CD4-positive, alpha-beta T cell treated with Interleukin-17A for 1 hour (primary cell): Measurements from ENCODE around the gene ORC1.
"Not testable (repeated sequence)": the region's sequence is repeated elsewhere in the genome, so short reads cannot be mapped to it uniquely, and the experiment has no call there.

ENCODE experiments used
- DNase-seq: peaks from one replicate; pipeline ENCODE4 v3.0.0-alpha.2; 2020

The ORC1 gene

GRCh38 chr1:52385376-52385775 is 18.8 kb downstream of the ORC1 start:
- DNase-seq, result no peak

GRCh38 chr1:52369851-52370250 is 34.4 kb downstream of the ORC1 start:
- not testable (repeated sequence) for DNase-seq

DNA sequence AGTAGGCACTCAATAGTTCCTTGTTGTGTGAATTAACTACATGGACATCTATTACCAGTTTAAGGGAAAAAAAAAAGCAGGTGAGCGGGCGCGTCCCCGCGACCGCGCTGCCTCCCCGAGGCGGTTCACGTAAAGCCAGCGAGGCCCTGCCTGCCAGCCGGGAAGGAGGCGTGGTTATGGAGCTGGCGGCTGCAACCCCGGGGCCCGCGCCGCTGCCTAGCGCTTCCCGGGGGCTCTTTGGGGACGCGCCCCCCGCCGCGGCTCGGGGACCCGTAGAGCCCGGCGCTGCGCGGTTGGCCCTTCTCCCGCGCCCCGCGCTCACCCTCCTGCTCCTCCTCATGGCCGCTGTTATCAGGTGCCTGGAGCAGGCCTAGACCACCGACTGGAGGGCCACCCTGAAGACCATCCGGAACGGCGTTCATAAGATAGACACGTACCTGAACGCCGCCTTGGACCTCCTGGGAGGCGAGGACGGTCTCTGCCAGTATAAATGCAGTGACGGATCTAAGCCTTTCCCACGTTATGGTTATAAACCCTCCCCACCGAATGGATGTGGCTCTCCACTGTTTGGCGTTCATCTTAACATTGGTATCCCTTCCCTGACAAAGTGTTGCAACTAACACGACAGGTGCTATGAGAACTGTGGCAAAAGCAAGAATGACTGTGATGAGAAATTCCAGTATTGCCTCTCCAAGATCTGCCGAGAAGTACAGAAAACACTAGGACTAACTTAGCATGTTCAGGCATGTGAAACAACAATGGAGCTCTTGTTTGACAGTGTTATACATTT is 35.6 kb downstream of the ORC1 start:
- peak; percentile 61 for DNase-seq

GRCh38 chr1:52367272-52367671 is 37.0 kb downstream of the ORC1 start:
- no peak for DNase-seq

- no peak for DNase-seq
Observed at GRCh38 chr1:52366517-52366827, 37.8 kb downstream of the ORC1 start.

- peak; percentile 99 for DNase-seq
Observed at GRCh38 chr1:52365746-52366516, 38.3 kb downstream of the ORC1 start, which contains the start of gene CC2D1B. TSS of gene CC2D1B (minus strand) at chr1:52366205. CDS start at chr1:52364620, 1,585 bp downstream.

- DNase-seq, result no peak
Observed at GRCh38 chr1:52365071-52365745, 39.0 kb downstream of the ORC1 start.

- DNase-seq, result peak; percentile 8
Observed at GRCh38 chr1:52364235-52364839, 39.9 kb downstream of the ORC1 start.

- no peak for DNase-seq
Observed at GRCh38 chr1:52360595-52360968, 43.6 kb downstream of the ORC1 start.

DNA sequence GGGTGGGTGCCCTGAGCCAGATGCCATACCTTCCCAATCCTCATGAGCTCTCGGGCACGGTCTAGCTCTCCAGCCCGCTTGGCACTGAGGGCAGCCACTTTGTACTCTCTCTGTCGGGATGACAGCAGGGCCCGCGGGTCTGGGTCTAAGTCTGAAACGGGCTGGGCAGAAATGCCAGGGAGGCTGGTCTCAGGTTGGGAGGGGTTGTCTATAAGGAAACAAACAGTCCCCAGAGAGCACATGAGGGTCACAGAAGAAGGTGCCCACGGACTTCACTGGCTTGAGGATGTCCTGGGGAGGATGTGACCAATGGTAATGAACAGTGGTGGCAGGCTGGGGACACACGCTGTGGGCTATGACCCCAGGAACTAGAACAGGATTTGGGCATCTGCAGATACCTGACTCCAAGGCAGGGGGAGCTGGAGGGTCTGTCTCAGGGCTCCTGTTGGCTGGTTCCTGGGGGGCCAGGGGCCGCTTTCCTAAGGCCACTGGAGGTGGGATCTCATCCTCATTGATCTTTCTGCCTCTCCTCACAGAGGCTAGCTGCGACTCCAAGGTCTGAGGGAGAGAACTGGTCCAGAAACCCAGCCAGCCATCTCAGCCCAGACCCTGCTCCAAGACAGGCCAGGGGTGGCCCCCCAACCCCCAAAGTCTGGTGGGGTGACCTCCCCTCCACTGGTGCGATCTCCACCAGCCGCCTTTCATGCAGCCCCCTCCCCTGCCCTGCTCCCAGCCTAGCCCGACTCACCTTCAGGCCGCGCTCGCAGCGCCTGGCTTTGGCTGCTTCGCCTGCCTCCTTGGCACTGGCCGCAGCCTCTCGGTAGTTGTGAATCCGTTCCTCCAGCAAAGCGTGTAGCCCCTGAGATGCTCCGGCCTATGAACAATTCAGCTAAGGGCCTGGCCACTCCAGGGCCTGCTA is 44.3 kb downstream of the ORC1 start:
- no peak for DNase-seq

DNA sequence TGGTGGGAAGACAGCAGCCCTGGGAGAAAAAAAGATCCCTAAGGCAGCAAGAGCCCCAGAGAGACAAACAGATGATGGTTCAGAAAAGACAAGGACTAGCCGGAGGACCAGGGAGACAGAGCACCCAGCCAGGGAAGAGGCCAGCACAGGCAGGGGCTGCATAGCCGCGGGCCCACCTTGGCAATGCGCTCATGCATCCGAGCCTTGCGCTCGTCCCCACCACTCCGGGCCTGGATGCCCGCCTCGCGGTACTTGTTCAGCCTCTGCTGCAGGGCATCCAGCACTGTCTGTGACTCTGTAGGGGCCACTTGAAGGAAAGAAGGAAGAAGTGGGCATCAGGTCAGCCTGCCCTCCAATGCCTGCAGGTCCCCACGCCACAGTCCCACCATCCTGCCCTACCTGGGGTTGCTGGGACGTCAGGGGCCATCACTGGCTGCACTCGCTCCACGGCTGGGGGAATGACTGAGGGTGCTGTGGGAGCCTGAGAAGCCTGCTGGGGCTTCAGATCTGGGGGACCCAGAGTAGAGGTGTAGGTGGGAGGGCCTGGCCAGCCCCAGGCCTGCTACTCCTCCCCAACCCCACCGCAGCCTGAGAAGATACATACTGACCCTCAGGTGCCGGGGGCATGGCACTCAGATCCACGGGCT is 45.2 kb downstream of the ORC1 start:
- no peak for DNase-seq

DNA sequence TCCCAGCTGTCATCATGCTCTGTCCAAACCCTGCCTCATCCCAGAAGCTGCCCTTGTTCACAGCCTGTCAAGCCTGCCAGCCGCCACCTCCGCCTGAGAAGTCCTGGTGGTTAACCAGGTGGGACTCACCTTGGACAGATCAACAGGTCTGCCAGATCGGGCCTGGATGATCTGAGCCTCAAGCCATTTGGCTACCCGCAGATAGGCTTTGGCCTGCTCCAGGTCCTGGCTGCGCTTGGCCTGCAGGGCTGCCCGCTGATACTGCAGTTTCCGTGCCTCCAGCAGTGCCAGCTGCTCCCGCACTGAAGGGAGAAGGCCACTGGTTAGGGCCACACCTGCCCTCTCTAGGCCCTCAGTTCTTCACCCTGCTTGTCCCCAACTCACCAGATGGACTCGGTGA is 46.8 kb downstream of the ORC1 start:
- no peak for DNase-seq

DNA sequence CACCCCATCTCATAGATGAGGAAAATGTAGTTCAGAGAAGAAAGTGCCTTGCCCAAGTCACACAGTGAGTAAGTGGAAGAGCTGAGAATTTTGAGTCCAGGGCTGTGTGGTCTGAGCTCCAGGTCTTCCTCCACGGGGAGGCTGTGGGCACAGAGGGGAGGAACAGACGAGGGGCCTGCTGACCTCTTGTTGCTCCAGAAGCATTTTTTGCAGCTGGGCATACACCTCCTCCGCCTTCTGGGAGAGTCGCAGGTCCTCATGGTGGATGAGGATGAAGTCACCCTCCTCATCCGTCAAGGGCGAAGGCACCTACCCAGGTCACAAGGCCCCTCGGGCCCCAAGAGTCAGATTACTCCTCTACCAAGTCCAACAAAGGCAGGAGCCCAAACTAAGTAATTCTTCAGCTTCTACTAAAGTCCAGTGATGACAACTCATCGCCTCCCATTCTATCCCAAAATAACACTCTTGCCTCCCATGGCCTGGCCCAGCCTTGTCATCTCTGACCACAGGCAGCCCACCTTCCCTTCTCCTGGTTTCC is 47.3 kb downstream of the ORC1 start:
- DNase-seq, result no peak

DNA sequence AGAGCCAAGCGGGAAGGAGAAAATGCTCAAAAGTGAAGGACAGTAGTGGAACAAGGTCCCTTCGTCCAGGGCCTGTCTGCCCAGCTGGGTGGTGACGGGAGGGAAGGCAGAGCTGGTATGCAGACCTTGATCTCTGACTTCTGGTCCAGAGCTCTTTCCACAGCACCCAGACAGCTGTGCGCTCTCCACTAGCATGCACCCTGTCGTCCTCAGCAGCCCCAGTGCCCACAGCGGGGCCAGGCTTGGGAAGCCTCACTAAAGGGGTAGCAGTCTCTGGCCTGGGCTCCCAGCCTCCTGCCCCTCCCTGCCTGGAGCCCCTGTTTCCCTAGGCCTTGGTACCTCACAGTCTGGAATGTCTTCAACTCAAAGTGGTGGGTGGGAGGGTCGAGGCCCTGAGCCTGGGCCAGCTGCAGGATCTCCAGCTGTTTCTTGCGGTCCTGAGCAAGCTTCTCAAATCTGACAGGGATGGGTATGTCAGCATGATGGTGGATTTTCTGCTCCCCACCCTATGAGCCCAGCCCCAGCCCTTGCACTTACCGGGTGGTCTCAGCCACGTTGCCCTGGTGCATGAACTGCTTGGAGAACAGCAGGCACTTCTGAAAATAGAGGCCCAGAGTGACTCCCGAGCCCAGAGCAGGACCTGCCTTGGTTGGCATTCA is 48.2 kb downstream of the ORC1 start:
- no peak for DNase-seq

- no peak for DNase-seq
Observed at GRCh38 chr1:52355436-52355835, 48.8 kb downstream of the ORC1 start.

DNA sequence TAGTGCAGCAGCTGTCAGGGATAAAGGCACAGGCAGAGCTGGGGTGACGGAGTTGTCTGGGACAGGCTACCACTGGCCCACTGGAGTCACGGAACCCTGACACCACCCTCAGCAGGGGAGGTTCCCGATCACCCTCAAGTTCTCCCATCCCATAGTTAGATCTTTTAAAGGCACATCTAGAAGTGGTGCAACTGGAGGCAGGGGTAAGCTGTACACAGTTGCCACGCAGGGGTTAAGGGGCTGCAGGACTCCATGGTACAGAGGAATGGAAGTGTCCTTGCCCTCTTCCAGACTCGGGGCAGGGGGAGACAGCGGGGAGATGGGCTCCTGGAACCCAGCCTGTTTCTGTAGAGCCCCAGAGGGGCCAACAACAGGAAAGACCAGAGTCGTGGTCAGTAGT is 51.5 kb downstream of the ORC1 start:
- DNase-seq, result no peak

DNA sequence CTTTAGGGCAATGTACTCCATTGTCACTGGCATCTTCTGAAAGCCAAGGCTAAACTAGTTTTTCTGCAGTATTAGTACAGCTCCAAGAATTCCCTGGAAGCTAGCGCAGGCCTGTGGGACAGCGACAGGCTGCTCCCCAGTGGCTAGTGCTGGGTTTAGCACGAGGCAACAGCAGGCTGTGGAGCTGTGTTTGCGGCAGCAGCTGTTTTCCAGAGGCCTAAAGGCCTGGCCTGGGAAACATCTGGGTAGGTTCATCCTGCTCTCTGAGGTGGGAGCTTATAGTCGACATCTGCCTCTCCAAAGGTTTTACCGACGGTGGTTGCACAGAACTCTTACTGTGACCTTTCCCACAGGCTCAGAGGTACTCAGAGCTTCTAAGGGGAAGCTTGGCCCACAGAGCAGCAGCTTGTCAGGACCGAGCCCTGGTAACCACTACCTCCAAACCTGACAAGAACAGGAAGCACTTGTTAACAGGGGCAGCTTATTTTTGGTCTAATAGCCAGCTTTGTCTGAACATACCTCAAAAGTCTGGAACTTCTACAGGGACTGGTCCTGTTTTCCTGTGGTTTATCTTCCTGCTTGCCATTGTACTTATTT is 55.4 kb downstream of the ORC1 start:
- DNase-seq, result no peak

- no peak for DNase-seq
Observed at GRCh38 chr1:52346653-52347052, 57.6 kb downstream of the ORC1 start.

DNA sequence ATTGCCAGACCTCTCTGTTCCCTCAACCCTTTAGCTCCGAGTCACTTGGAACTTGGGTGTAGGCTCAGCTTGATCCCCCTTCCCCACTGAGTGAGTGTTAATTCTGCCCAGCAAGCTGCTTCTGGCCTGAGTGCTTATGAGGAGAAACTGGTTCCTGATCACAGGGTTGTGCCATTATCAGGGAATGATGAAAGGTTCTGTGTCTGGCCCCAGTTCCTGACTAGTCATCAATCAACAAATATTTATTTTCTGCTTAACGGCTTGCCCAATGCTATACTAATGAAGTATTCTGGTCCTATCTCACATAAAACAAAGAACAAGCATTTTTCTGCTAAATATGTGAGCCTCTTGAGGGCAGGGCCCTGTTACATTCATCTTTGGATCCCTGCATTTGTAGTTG is 59.0 kb downstream of the ORC1 start:
- no peak for DNase-seq

DNA sequence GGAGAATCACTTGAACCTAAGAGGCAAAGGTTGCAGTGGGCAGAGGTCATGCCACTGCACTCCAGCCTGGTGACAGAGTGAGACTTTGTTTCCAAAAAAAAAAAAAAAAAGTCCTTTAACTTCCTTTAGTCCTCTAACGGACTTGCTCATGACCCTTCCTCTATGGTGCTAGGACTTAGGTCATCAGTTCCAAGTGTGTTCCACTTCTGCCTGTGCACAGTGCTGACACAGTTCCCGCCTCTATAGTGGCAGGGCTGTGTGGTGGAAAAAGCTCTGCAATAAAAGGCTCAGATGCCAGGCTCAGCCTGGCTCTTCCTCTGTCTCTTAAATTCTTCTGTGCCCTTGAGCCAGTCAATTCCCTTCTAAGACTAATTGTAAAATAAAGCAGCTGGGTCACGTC is 60.2 kb downstream of the ORC1 start:
- DNase-seq, result no peak
